ENCODE measurements around the gene SECISBP2L. TPM values are rescaled to one million over a fixed set of nuclear protein-coding genes. Genes with fewer than 3 reads are reported as not detected.

The SECISBP2L gene
- polyA plus RNA-seq, 1 experiment = 41.3 TPM

DNA sequence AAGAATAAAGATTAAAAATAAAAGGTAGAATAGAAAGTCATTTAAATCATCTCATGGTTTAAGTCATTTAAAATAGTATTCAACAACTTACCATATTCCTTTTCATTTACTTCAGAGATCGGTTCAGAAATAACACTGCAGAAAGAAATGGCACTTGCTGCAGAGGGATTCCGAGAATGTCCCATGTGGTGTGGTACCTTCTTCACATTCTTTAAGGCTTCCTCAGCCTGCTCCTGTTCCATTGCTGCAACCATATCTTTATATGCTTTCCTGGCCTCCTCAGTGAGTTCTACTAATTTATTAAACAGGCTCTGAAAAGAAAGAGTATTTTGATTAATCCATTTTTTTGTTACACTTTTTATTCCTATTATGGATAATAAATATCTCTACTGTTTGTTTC, 50.0 kb downstream of the SECISBP2L start:
- ChIA-PET POLR2A (no interaction called here), CTCF (interaction anchor here (1.2 kb wide), 1 partner anchor 134 kb away, joined by 8 read pairs; no protein-coding TSS in a partner anchor)
- no peak overlapping the region for H3K27ac ChIP-seq (ENCODE audit: low read depth, low read length)
- H3K27me3 ChIP-seq (ENCODE audit: control insufficient read depth, insufficient read depth, low read length) = no peaks in the 10 kb centered on the region
- TF ChIP-seq, protein P1, sequence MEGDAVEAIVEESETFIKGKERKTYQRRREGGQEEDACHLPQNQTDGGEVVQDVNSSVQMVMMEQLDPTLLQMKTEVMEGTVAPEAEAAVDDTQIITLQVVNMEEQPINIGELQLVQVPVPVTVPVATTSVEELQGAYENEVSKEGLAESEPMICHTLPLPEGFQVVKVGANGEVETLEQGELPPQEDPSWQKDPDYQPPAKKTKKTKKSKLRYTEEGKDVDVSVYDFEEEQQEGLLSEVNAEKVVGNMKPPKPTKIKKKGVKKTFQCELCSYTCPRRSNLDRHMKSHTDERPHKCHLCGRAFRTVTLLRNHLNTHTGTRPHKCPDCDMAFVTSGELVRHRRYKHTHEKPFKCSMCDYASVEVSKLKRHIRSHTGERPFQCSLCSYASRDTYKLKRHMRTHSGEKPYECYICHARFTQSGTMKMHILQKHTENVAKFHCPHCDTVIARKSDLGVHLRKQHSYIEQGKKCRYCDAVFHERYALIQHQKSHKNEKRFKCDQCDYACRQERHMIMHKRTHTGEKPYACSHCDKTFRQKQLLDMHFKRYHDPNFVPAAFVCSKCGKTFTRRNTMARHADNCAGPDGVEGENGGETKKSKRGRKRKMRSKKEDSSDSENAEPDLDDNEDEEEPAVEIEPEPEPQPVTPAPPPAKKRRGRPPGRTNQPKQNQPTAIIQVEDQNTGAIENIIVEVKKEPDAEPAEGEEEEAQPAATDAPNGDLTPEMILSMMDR (IDR thresholded peaks at IDR 0.05; ENCODE audit: low read depth, low read length) = no peak
- DNase-seq (ENCODE audit: low read depth, low spot score) = no peak
- H3K4me3 ChIP-seq (ENCODE audit: low read depth, low read length) = no peak overlapping the region
- H3K9me3 ChIP-seq (ENCODE audit: control insufficient read depth, insufficient read depth, low read length) = no peaks in the 10 kb centered on the region

DNA sequence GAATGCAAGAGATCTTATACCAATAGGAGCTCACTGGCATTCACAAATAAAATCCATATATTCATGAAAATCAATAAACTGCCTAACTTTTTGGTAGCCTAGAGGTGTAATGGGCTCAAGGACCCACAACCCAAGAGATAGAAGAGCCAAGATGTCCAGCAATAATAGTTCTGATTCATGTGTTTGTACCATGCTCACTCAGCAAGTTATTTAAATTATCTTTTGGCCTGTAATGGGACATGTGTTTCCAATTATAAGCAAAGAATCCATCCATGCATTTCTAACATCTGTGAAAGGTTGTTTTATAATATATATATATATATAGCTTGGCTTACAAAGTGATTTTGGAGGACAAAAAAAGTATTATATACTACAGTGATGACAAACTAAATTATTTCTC, 52.9 kb downstream of the SECISBP2L start:
- Histone ChIP-seq H3K4me3 (ENCODE audit: low read depth, low read length) (no peak overlapping the region), H3K27me3 (ENCODE audit: control insufficient read depth, insufficient read depth, low read length) (no peaks in the 10 kb centered on the region), H3K27ac (ENCODE audit: low read depth, low read length) (no peak overlapping the region), H3K9me3 (ENCODE audit: control insufficient read depth, insufficient read depth, low read length) (no peaks in the 10 kb centered on the region)
- DNase-seq (ENCODE audit: low read depth, low spot score) = no peak
- TF ChIP-seq, protein P1 (IDR thresholded peaks at IDR 0.05; ENCODE audit: low read depth, low read length) = no peak
- POLR2A ChIA-PET = no interaction called here
- CTCF ChIA-PET = interaction anchor here (3.3 to 5.8 kb wide), 2 partner anchors 17 to 131 kb away, joined by 18 to 41 read pairs; no protein-coding TSS in a partner anchor

DNA sequence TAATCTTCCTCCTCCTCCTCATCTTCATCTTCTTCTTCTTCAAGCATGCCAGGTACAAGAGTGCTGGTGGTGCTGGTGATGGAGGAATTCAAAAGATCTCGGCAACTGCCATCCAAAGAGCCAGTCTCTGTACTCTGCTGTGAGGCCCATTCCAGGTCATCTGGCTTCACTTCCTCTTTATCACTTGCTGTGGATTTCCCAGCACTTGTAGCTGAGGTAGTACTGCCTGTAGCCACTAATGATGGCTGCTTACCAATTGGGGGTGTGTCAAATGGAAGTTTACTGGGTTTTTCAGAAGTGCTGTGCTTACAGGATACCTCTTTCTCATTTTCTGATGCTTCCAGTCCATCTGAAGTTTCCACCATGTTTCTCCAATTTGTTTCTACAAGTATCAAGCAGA, 53.7 kb downstream of the SECISBP2L start:
- ChIA-PET POLR2A (no interaction called here), CTCF (interaction anchor here (1.2 to 5.8 kb wide), 4 partner anchors 16 to 153 kb away, joined by 4 to 41 read pairs (median 12); no protein-coding TSS in a partner anchor)
- H3K4me3 ChIP-seq (ENCODE audit: low read depth, low read length) = no peak overlapping the region
- no peaks in the 10 kb centered on the region for H3K27me3 ChIP-seq (ENCODE audit: control insufficient read depth, insufficient read depth, low read length)
- H3K27ac ChIP-seq (ENCODE audit: low read depth, low read length) = no peak overlapping the region
- TF ChIP-seq, protein P1 (IDR thresholded peaks at IDR 0.05; ENCODE audit: low read depth, low read length) = no peak
- H3K9me3 ChIP-seq (ENCODE audit: control insufficient read depth, insufficient read depth, low read length) = no peaks in the 10 kb centered on the region
- no peak for DNase-seq (ENCODE audit: low read depth, low spot score)

DNA sequence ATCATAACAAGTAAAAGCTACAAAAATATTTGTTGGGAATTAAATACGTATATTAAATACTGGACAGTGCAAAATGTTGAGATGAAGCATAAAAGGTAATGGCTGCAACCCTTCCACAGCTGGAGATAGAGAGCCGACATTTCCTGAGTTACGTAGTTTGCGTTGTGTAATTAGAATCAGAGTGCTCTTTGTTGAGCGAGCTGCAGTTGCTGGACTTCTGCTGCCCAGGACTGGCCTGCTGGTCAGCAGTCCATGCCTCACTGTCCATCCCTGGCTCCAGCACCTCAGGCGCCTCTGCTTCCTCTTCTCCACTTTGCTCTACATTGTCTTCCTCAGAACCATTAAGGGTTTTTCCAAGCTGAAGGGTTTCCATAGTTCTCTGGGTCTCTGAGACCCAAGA, 54.1 kb downstream of the SECISBP2L start:
- Histone ChIP-seq H3K27me3 (ENCODE audit: control insufficient read depth, insufficient read depth, low read length) (no peaks in the 10 kb centered on the region), H3K4me3 (ENCODE audit: low read depth, low read length) (no peak overlapping the region), H3K27ac (ENCODE audit: low read depth, low read length) (no peak overlapping the region), H3K9me3 (ENCODE audit: control insufficient read depth, insufficient read depth, low read length) (no peaks in the 10 kb centered on the region)
- TF ChIP-seq, protein P1 (IDR thresholded peaks at IDR 0.05; ENCODE audit: low read depth, low read length) = no peak
- POLR2A ChIA-PET = no interaction called here
- CTCF ChIA-PET = interaction anchor here (1.2 to 5.8 kb wide), 3 partner anchors 16 to 154 kb away, joined by 4 to 41 read pairs (median 5); no protein-coding TSS in a partner anchor
- DNase-seq (ENCODE audit: low read depth, low spot score) = no peak

DNA sequence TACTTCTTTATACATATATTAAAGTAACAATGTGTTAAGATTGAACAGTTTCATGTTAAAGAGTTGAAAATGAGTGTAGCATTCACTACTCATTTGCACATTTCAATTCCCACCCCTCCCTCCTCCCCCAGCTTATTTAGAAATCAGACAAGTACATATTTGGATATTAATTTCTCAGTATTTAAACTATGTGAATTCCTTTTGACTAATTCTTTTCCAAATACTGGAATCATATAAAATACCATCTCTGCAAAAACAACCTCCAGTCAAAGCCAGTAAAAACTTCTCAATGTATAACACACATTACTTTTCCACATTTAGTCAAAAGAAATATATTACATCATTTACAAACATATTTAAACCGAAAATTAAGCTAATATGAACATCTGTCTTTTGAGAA, 57.1 kb downstream of the SECISBP2L start:
- H3K27me3 ChIP-seq (ENCODE audit: control insufficient read depth, insufficient read depth, low read length) = no peaks in the 10 kb centered on the region
- TF ChIP-seq, protein P1 (IDR thresholded peaks at IDR 0.05; ENCODE audit: low read depth, low read length) = no peak
- ChIA-PET POLR2A (interaction anchor here (0.5 kb wide), 1 partner anchor 125 kb away, joined by 3 read pairs; no protein-coding TSS in a partner anchor), CTCF (interaction anchor here (0.6 to 0.8 kb wide), 3 partner anchors 14 to 124 kb away, joined by 3 to 4 read pairs (median 4); no protein-coding TSS in a partner anchor)
- no peak overlapping the region for H3K27ac ChIP-seq (ENCODE audit: low read depth, low read length)
- no peak overlapping the region for H3K4me3 ChIP-seq (ENCODE audit: low read depth, low read length)
- DNase-seq (ENCODE audit: low read depth, low spot score) = no peak
- H3K9me3 ChIP-seq (ENCODE audit: control insufficient read depth, insufficient read depth, low read length) = no peaks in the 10 kb centered on the region

All from AG04450 (cell line).